Endothelial cell of umbilical vein (primary cell): ENCODE results near the gene MDGA2. TPM values are rescaled to one million over a fixed set of nuclear protein-coding genes. Genes with fewer than 3 reads are reported as not detected.

Experiments used
- BruUV-seq: library from RNA; stranded (reverse); fragments of 400-500 nt; replicated peaks from 2 replicates; lab custom pipeline; 2021; lab: Mats Ljungman, UMichigan
- CTCF ChIA-PET: fragments of 300-600, 350-600 bp; sonication (Branson Sonifier 250); formaldehyde crosslinking; loops from one replicate; lab custom pipeline; 2021; ENCODE audit warnings: antibody characterized with exemption, inconsistent platforms; lab: Charles Lee
- POLR2A ChIA-PET: fragments of 300-600, 350-600 bp; sonication (Branson Sonifier 250); formaldehyde crosslinking; loops from one replicate; lab custom pipeline; 2021; ENCODE audit warnings: antibody characterized with exemption, inconsistent platforms; lab: Charles Lee
- DNase-seq: peaks from one replicate; pipeline ENCODE4 v3.0.0-alpha.2; 2011; ENCODE audit warnings: low read depth, low spot score
- FAIRE-seq: peaks from 2 replicates; lab custom pipeline; 2011; peaks lifted over from hg19 to GRCh38; lab: Jason Lieb, UNC
- H2AFZ ChIP-seq: 2 replicates; pipeline ENCODE4 v1.6.0; 2012; ENCODE audit warnings: low read depth, low read length, control low read depth, inconsistent platforms
- H3K27ac ChIP-seq: 2 replicates; pipeline ENCODE4 v1.5.1; 2011; ENCODE audit warnings: low read depth, mild to moderate bottlenecking, control low read depth, low read length, moderate library complexity; ENCODE audit not compliant: insufficient read depth
- H3K27me3 ChIP-seq, 2 experiments: 2 replicates each; pipeline versions ENCODE4 v1.6.0 to v1.6.1; 2011; ENCODE audit warnings: low read length in 2 of 2, mixed read lengths in 1 of 2; ENCODE audit not compliant: control insufficient read depth in 2 of 2, insufficient read depth in 2 of 2
- H3K36me3 ChIP-seq, 2 experiments: 2 replicates in 1 of 2; 3 replicates in 1 of 2; pipeline ENCODE4 v1.5.1; 2011; ENCODE audit warnings: low read length in 2 of 2, mild to moderate bottlenecking in 1 of 2, moderate library complexity in 1 of 2; ENCODE audit not compliant: control insufficient read depth in 2 of 2, insufficient read depth in 2 of 2; ENCODE audit errors: extremely low read depth in 1 of 2
- H3K4me1 ChIP-seq: 3 replicates; pipeline ENCODE4 v1.5.1; 2011; ENCODE audit warnings: mild to moderate bottlenecking, low read length; ENCODE audit not compliant: control insufficient read depth, insufficient read depth; ENCODE audit errors: extremely low read depth
- H3K4me2 ChIP-seq: 2 replicates; pipeline ENCODE4 v1.6.1; 2011; ENCODE audit warnings: low read length, control low read depth, mixed read lengths; ENCODE audit not compliant: insufficient read depth
- H3K4me3 ChIP-seq, 3 experiments: fragments of 200-600 bp in 1 of 3; sonication (generic), shearing (Covaris generic) in 1 of 3; replicated peaks in 1 of 3; 2 replicates each; pipeline ENCODE4 v1.5.1; 2011 to 2016; ENCODE audit warnings: control low read depth in 3 of 3, low read length in 3 of 3, mild to moderate bottlenecking in 2 of 3, inconsistent platforms in 1 of 3, low read depth in 1 of 3, moderate library complexity in 1 of 3; ENCODE audit not compliant: insufficient read depth in 1 of 3
- H3K79me2 ChIP-seq: 2 replicates; pipeline ENCODE4 v1.6.0; 2012; ENCODE audit warnings: low read length, inconsistent platforms; ENCODE audit not compliant: control insufficient read depth, insufficient read depth
- H3K9ac ChIP-seq: replicated peaks from 2 replicates; pipeline ENCODE3; 2011; ENCODE audit warnings: low read length, control low read depth; ENCODE audit not compliant: insufficient read depth; ENCODE audit errors: extremely low read depth
- H3K9me1 ChIP-seq: replicated peaks from 3 replicates; pipeline ENCODE4 v1.6.0; 2011; ENCODE audit warnings: mild to moderate bottlenecking, low read length; ENCODE audit not compliant: control insufficient read depth, insufficient read depth; ENCODE audit errors: extremely low read depth
- H3K9me3 ChIP-seq: replicated peaks from 2 replicates; pipeline ENCODE4 v1.5.1; 2012; ENCODE audit warnings: low read length, inconsistent platforms; ENCODE audit not compliant: control insufficient read depth, insufficient read depth
- H4K20me1 ChIP-seq: replicated peaks from 2 replicates; pipeline ENCODE3; 2011; ENCODE audit warnings: mild to moderate bottlenecking, low read length; ENCODE audit not compliant: control insufficient read depth, insufficient read depth; ENCODE audit errors: extremely low read depth
- CTCF ChIP-seq, 2 donors: IDR thresholded peaks; 1 replicate in 1 of 2; 2 replicates in 1 of 2; pipeline ENCODE4 v1.5.1; 2011; ENCODE audit warnings: low read length in 2 of 2, mild to moderate bottlenecking in 2 of 2, moderate library complexity in 2 of 2, control low read depth in 1 of 2, inconsistent platforms in 1 of 2, low read depth in 1 of 2; ENCODE audit not compliant: insufficient read depth in 1 of 2; ENCODE audit errors: extremely low read depth in 1 of 2
- EZH2 ChIP-seq: IDR thresholded peaks from 2 replicates; pipeline ENCODE4 v1.6.1; 2012; ENCODE audit warnings: borderline replicate concordance, low read depth, mild to moderate bottlenecking, moderate library complexity, low read length, inconsistent platforms; ENCODE audit not compliant: severe bottlenecking
- FOS ChIP-seq: IDR thresholded peaks from 2 replicates; pipeline ENCODE4 v1.6.1; 2011; ENCODE audit warnings: mild to moderate bottlenecking, low read length, moderate library complexity, borderline replicate concordance; ENCODE audit not compliant: insufficient read depth
- GATA2 ChIP-seq: IDR thresholded peaks from 2 replicates; pipeline ENCODE4 v1.7.0; 2011; ENCODE audit warnings: low read depth, mild to moderate bottlenecking, moderate library complexity, mixed read lengths, low read length; ENCODE audit not compliant: insufficient read length, insufficient read depth
- JUN ChIP-seq: IDR thresholded peaks from 2 replicates; pipeline ENCODE4 v1.6.1; 2011; ENCODE audit warnings: borderline replicate concordance, low read depth; ENCODE audit not compliant: insufficient read length, insufficient read depth
- MAX ChIP-seq: IDR thresholded peaks from 2 replicates; pipeline ENCODE4 v1.6.1; 2011; ENCODE audit not compliant: insufficient read depth, insufficient read length
- MYC ChIP-seq: IDR thresholded peaks from one replicate; pipeline ENCODE4 v1.6.1; 2011; ENCODE audit warnings: mild to moderate bottlenecking, low read depth, low read length
- POLR2A ChIP-seq: IDR thresholded peaks from 2 replicates; pipeline ENCODE4 v1.6.1; 2012; ENCODE audit warnings: low read depth, mild to moderate bottlenecking, control low read depth, low read length
- POLR2AphosphoS5 ChIP-seq: IDR thresholded peaks from 2 replicates; pipeline ENCODE4 v1.6.1; 2012; ENCODE audit warnings: low read depth, mild to moderate bottlenecking, control low read depth, low read length, moderate library complexity; ENCODE audit not compliant: insufficient read depth
- dilution Hi-C: fragments of 300-500 bp; cut with MboI; formaldehyde crosslinking; loops from one replicate; pipeline ENCODE4 v1.15.0; 2019; ENCODE audit warnings: low sequenced_read_pairs; ENCODE audit not compliant: extremely low pct_ligation_motif_present
- intact Hi-C: fragments of 100-400 bp; cut with micrococcal nuclease; formaldehyde crosslinking; loops from one replicate; pipeline ENCODE4 v1.10.0; 2022
- polyA plus RNA-seq, 4 experiments: library from polyadenylated mRNA; depleted of rRNA in 3 of 4; stranded (reverse) in 3 of 4; unstranded in 1 of 4; fragments of >200 nt; gene quantifications; 2 replicates each; pipeline versions ENCODE4 v1.2.1 to v1.2.3, GENCODE V29; 2011 to 2012; ENCODE audit warnings: missing spikeins in 1 of 4
- total RNA-seq: library from RNA; stranded (reverse); gene quantifications from 2 replicates; pipeline ENCODE4 v1.2.3, GENCODE V29; 2021

The MDGA2 gene
- total and polyA plus RNA-seq, 2 donors (not counting 3 experiments of a cell fraction or from before 2014, with no cell fraction given) = not detected

DNA sequence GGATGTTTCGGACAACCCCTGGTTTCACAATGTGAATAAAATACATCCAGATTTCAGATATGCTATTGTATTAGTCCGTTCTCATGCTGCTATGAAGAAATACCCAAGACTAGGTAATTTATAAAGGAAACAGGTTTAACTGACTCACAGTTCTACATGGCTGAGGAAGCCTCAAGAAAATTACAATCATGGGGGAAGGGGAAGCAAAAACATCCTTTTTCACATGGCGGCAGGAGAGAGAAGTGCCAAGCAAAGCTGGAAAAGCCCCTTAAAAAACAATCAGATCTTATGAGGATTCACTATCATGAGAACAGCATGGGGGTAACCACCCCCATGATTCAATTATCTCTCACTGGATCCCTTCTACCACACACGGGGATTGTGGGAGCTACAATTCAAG lies 451.7 kb downstream of the MDGA2 start:
- Histone ChIP-seq H3K4me2 (no peak overlapping the region), H4K20me1 (no peaks in the 10 kb centered on the region), H3K36me3 (no peaks in the 10 kb centered on the region), H3K9me1 (no peaks in the 10 kb centered on the region), H3K4me1 (peaks cover 24% of the 10 kb centered on the region), H3K9ac (no peak overlapping the region), H3K27ac (no peak overlapping the region), H3K27me3 (no peaks in the 10 kb centered on the region), H3K79me2 (no peaks in the 10 kb centered on the region), H2AFZ (no peak overlapping the region), H3K4me3 (no peak overlapping the region), H3K9me3 (no peaks in the 10 kb centered on the region)
- FAIRE-seq = no peak
- ChIA-PET CTCF (no interaction called here), POLR2A (no interaction called here)
- TF ChIP-seq MAX = no peak
- no peak for TF ChIP-seq POLR2A
- no peak for TF ChIP-seq GATA2
- TF ChIP-seq POLR2AphosphoS5 = no peak
- TF ChIP-seq MYC = no peak
- TF ChIP-seq EZH2 = no peak
- no peak for TF ChIP-seq CTCF (IDR thresholded peaks at IDR 0.05; ENCODE audit: extremely low read depth in 1 of 2, insufficient read depth in 1 of 2, low read depth in 1 of 2, low read length in 2 of 2)
- no peak for TF ChIP-seq JUN
- no peak for TF ChIP-seq FOS
- no TSS peak for BruUV-seq
- dilution Hi-C loops = no loop called here
- intact Hi-C loops = no loop called here
- DNase-seq = peak; percentile 36
